AG04450 (cell line): ENCODE results near the gene BCL11B. TPM values are rescaled to one million over a fixed set of nuclear protein-coding genes. Genes with fewer than 3 reads are reported as not detected.

Experiments used
- CTCF ChIA-PET: fragments of 300-600, 350-600 bp; formaldehyde crosslinking; extraction: SDS; loops from one replicate; lab custom pipeline; 2022; ENCODE audit warnings: antibody characterized with exemption, inconsistent platforms; lab: Charles Lee
- POLR2A ChIA-PET: fragments of 350-600 bp; formaldehyde crosslinking; extraction: SDS; loops from one replicate; lab custom pipeline; 2021; ENCODE audit warnings: antibody characterized with exemption, inconsistent platforms; lab: Yijun Ruan, JAX
- DNase-seq: peaks from one replicate; pipeline ENCODE4 v3.0.0-alpha.2; 2011; ENCODE audit warnings: low read depth, low spot score
- H3K27ac ChIP-seq: one replicate; pipeline ENCODE4 v1.5.1; 2012; ENCODE audit warnings: low read depth, low read length, control low read depth
- H3K27me3 ChIP-seq: one replicate; pipeline ENCODE4 v1.6.0; 2012; ENCODE audit warnings: low read length; ENCODE audit not compliant: control insufficient read depth, insufficient read depth
- H3K4me3 ChIP-seq: 2 replicates; pipeline ENCODE4 v1.5.1; 2011; ENCODE audit warnings: mild to moderate bottlenecking, low read depth, low read length, control low read depth
- H3K9me3 ChIP-seq: 2 replicates; pipeline ENCODE4 v1.5.1; 2012; ENCODE audit warnings: low read length; ENCODE audit not compliant: control insufficient read depth, insufficient read depth
- polyA plus RNA-seq: library from polyadenylated mRNA; depleted of rRNA; stranded (reverse); fragments of >200 nt; gene quantifications from 2 replicates; pipeline ENCODE4 v1.2.3, GENCODE V29; 2011
- TF ChIP-seq, protein P1 (sequence below): IDR thresholded peaks from 2 replicates; pipeline ENCODE4 v1.5.1; 2011; ENCODE audit warnings: low read depth, low read length, control low read depth, inconsistent platforms

Gene BCL11B
- polyA plus RNA-seq, 1 experiment, result not detected

GRCh38 chr14:99158150-99158549 lies 113.8 kb downstream of the BCL11B start:
- TF ChIP-seq, protein P1, sequence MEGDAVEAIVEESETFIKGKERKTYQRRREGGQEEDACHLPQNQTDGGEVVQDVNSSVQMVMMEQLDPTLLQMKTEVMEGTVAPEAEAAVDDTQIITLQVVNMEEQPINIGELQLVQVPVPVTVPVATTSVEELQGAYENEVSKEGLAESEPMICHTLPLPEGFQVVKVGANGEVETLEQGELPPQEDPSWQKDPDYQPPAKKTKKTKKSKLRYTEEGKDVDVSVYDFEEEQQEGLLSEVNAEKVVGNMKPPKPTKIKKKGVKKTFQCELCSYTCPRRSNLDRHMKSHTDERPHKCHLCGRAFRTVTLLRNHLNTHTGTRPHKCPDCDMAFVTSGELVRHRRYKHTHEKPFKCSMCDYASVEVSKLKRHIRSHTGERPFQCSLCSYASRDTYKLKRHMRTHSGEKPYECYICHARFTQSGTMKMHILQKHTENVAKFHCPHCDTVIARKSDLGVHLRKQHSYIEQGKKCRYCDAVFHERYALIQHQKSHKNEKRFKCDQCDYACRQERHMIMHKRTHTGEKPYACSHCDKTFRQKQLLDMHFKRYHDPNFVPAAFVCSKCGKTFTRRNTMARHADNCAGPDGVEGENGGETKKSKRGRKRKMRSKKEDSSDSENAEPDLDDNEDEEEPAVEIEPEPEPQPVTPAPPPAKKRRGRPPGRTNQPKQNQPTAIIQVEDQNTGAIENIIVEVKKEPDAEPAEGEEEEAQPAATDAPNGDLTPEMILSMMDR, result no peak
- H3K27me3 ChIP-seq, result no peaks in the 10 kb centered on the region
- H3K27ac ChIP-seq, result no peak overlapping the region
- POLR2A ChIA-PET, result no interaction called here
- peaks cover 15% of the 10 kb centered on the region for H3K9me3 ChIP-seq
- DNase-seq, result no peak
- CTCF ChIA-PET, result no interaction called here
- no peak overlapping the region for H3K4me3 ChIP-seq

- Histone ChIP-seq H3K4me3 (no peak overlapping the region), H3K27me3 (no peaks in the 10 kb centered on the region), H3K27ac (no peak overlapping the region), H3K9me3 (peaks cover 15% of the 10 kb centered on the region)
- POLR2A ChIA-PET, result no interaction called here
- no peak for DNase-seq
- CTCF ChIA-PET, result no interaction called here
- TF ChIP-seq, protein P1, result no peak
These were observed 114.3 kb downstream of the BCL11B start for GRCh38 chr14:99157676-99158075.

DNA sequence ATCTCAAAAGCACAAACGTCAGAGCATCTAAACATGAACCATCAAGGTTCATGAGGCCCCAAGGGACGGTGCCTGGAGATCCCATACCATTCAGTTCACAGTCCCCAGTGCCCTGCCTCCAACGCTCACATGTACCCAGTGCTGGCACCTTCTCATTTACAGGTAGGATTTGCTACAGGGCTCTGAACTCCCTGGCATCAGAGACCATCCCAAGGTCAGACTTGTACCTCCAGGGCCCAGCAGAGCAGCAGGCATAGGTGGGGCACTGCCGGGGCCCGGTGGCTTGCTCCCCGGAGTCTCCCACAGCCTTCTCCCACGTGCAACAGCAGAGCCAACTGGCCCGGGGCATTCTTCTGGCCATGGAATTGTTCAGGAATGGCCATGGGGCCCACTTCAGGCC lies 114.8 kb downstream of the BCL11B start:
- POLR2A ChIA-PET, result no interaction called here

DNA sequence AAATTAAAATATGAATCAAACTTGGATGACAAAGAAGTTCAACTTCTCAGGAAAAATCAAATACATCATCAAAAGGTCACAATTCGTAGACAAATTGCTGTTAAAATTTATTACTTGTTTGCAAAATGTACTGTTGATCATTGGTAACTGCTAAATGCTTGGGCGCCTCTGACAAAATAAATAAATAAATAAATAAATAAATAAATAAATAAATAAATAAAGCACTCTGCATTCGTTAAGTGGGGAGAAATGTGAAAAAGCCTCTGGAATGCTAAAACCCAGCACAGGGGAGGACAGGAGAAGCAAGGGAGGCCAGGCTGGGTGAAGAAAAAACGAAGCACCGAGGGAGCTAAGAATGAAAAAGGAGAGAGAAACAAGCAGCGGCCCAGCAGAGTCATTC lies 115.2 kb downstream of the BCL11B start:
- TF ChIP-seq, protein P1, result no peak
- ChIA-PET POLR2A (no interaction called here), CTCF (no interaction called here)
- H3K9me3 ChIP-seq, result peaks cover 15% of the 10 kb centered on the region
- no peak for DNase-seq
- H3K27ac ChIP-seq, result no peak overlapping the region
- H3K4me3 ChIP-seq, result no peak overlapping the region
- H3K27me3 ChIP-seq, result no peaks in the 10 kb centered on the region

More for the DNA sequence above, 114.8 kb downstream of the BCL11B start:
- Histone ChIP-seq H3K4me3 (no peak overlapping the region), H3K9me3 (peaks cover 15% of the 10 kb centered on the region), H3K27ac (no peak overlapping the region), H3K27me3 (no peaks in the 10 kb centered on the region)
- DNase-seq, result no peak
- TF ChIP-seq, protein P1, result no peak
- CTCF ChIA-PET, result no interaction called here

GRCh38 chr14:99156090-99156425 lies 115.9 kb downstream of the BCL11B start:
- Histone ChIP-seq H3K27me3 (no peaks in the 10 kb centered on the region), H3K9me3 (peaks cover 15% of the 10 kb centered on the region), H3K4me3 (no peak overlapping the region), H3K27ac (no peak overlapping the region)
- TF ChIP-seq, protein P1, result no peak
- DNase-seq, result no peak
- ChIA-PET POLR2A (no interaction called here), CTCF (no interaction called here)
